B cell (primary cell): ENCODE measurements around the gene CSNK1A1.

ENCODE experiments used
- CTCF ChIP-seq: fragments of 200-600 bp; IDR thresholded peaks from one replicate; pipeline ENCODE4 v1.8.0; 2022; ENCODE audit warnings: antibody characterized with exemption, mild to moderate bottlenecking
- EZH2 ChIP-seq: IDR thresholded peaks from 2 replicates; pipeline ENCODE4 v1.6.1; 2012; ENCODE audit warnings: borderline replicate concordance, low read depth, mild to moderate bottlenecking, moderate library complexity, low read length; ENCODE audit not compliant: insufficient read depth, poor library complexity, severe bottlenecking

DNA sequence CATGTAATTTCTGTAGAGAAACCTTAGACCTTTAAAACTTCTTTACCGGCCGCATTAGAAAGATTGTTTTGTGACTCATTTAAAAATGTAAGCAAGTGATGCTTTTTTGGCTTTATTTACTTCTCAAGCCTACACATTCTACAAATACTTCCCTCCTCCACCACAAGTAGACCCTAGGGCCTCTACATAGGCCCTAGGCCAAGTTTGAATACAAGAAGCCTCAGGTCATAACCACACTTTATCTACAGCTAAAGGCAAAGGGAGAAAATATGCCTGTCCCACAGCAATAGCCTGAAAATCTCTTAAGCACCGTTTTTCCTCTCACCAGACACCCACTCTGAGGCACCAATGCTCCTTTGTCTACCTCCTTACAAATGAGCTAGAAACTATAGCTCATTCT lies 53.9 kb downstream of the CSNK1A1 start:
- TF ChIP-seq CTCF (no peak), EZH2 (no peak)
